ENCODE measurements around the gene ZNF821. TPM values are rescaled to one million over a fixed set of nuclear protein-coding genes. Genes with fewer than 3 reads are reported as not detected.

ZNF821 gene
- total and polyA plus RNA-seq, 2 of the 8 experiments (the other 6 are each of a cell fraction or from before 2014, with no cell fraction given): 9.5 to 14.1 TPM

GRCh38 chr16:71889147-71889546, 5.2 kb upstream of the ZNF821 start:
- Histone ChIP-seq H3K79me1 (ENCODE audit: low read depth, low read length) (no peaks in the 10 kb centered on the region), H2AK5ac (ENCODE audit: low read depth, low read length) (no peak overlapping the region), H3K18ac (ENCODE audit: extremely low read depth, low read length) (no peak overlapping the region), H3K79me2 (ENCODE audit: control insufficient read depth in 1 of 2, insufficient read depth in 2 of 2, low read length in 2 of 2) (no peaks in the 10 kb centered on the region), H3K27ac (ENCODE audit: low read depth, low read length) (no peak overlapping the region), H2AFZ (ENCODE audit: low read length) (no peak overlapping the region), H3K4ac (replicated peaks; ENCODE audit: insufficient read length, low read depth, low read length) (no peak overlapping the region), H3K23ac (ENCODE audit: insufficient read length) (no peak overlapping the region), H3K36me3 (ENCODE audit: control insufficient read depth in 2 of 4, insufficient read depth in 4 of 4, low read length in 3 of 4) (no peaks in the 10 kb centered on the region), H2BK12ac (ENCODE audit: low read depth, low read length) (no peak overlapping the region), H3K56ac (replicated peaks; ENCODE audit: insufficient read length, low read depth, low read length) (no peak overlapping the region), H4K8ac (ENCODE audit: extremely low read depth, insufficient read depth, low read length) (no peak overlapping the region), H4K5ac (ENCODE audit: insufficient read length, low read depth, low read length) (no peak overlapping the region), H3K23me2 (ENCODE audit: low read depth, low read length) (peaks cover 3% of the 10 kb centered on the region; the same call in 1 of the 2 replicates), H2BK5ac (ENCODE audit: low read depth, low read length) (no peak overlapping the region), H2BK15ac (ENCODE audit: low read length) (no peak overlapping the region), H3K27me3 (replicated peaks in 1 of 4; ENCODE audit: control insufficient read depth in 3 of 4, extremely low read depth in 1 of 4, insufficient read depth in 3 of 4, low read length in 3 of 4) (no peaks in the 10 kb centered on the region), H3K9ac (replicated peaks in 1 of 4; ENCODE audit: extremely low read depth in 1 of 4, low read depth in 3 of 4, low read length in 3 of 4) (no peak overlapping the region), H3K4me2 (ENCODE audit: insufficient read depth in 1 of 2, low read depth in 2 of 2, low read length in 2 of 2) (no peak overlapping the region), H2BK20ac (ENCODE audit: low read length) (no peak overlapping the region), H3K14ac (ENCODE audit: insufficient read length) (no peak overlapping the region), H3K4me1 (replicated peaks in 1 of 4; ENCODE audit: control insufficient read depth in 3 of 4, insufficient read depth in 4 of 4, low read length in 3 of 4) (peaks cover 0 to 4% (median 2%) of the 10 kb centered on the region in 4 experiments; a peak in 1 of 7 replicates), H4K91ac (replicated peaks; ENCODE audit: insufficient read length, low read length) (no peak overlapping the region), H3K4me3 (ENCODE audit: extremely low read depth in 1 of 4, insufficient read depth in 2 of 4, low read depth in 3 of 4, low read length in 4 of 4) (no peak overlapping the region), H4K20me1 (replicated peaks in 1 of 2; ENCODE audit: control insufficient read depth in 1 of 2, insufficient read depth in 2 of 2, low read length in 2 of 2) (no peaks in the 10 kb centered on the region), H2BK120ac (replicated peaks; ENCODE audit: low read depth, low read length) (no peak overlapping the region), H3K9me3 (ENCODE audit: insufficient read depth in 2 of 2, low read depth in 1 of 2, low read length in 1 of 2) (no peaks in the 10 kb centered on the region)
- DNase-seq (ENCODE audit: low read depth in 1 of 2, low spot score in 2 of 2): no peak
- no peak for FAIRE-seq
- TF ChIP-seq CHD2 (IDR thresholded peaks at IDR 0.05; ENCODE audit: low read length) (no peak), CREB1 (IDR thresholded peaks at IDR 0.05) (no peak), JUND (IDR thresholded peaks at IDR 0.05; ENCODE audit: low read length) (no peak), MAFK (IDR thresholded peaks at IDR 0.05; ENCODE audit: low read depth, low read length) (no peak), KDM4A (IDR thresholded peaks at IDR 0.05; ENCODE audit: low read depth, low read length, severe bottlenecking) (no peak), POLR2AphosphoS5 (IDR thresholded peaks at IDR 0.05; ENCODE audit: low read depth, low read length) (no peak), BRCA1 (IDR thresholded peaks at IDR 0.05; ENCODE audit: low read depth, low read length) (no peak)
- 88% methylated on average over 3 of the region's 3 CpGs; no CpG with 5 or more reads in 1 of the 2 experiments for WGBS, 2 experiments (ENCODE audit: extremely low coverage in 1 of 2, insufficient coverage in 1 of 2, insufficient read length in 1 of 2, insufficient replicate concordance in 2 of 2, low coverage in 1 of 2, low lambda C conversion rate in 2 of 2, missing lambda C conversion rate in 1 of 2)
- ChIA-PET CTCF (ENCODE audit: partially characterized antibody) (interaction anchor here (1.0 to 1.9 kb wide), 2 partner anchors 16 to 27 kb away, joined by 3 to 4 read pairs; no protein-coding TSS in a partner anchor), POLR2A (ENCODE audit: partially characterized antibody) (interaction anchor here (2.5 kb wide), 1 partner anchor 9 kb away, joined by 8 read pairs; no protein-coding TSS in a partner anchor)
